ENCODE data around the gene CDK4. TPM values are rescaled to one million over a fixed set of nuclear protein-coding genes. Genes with fewer than 3 reads are reported as not detected.
A peak's percentile ranks its signal among the peaks of the same experiment; 100 is the strongest.

Gene CDK4
- total and polyA plus RNA-seq, 2 of the 13 experiments (the other 11 are each of a cell fraction or from before 2014, with no cell fraction given), result 191 to 209 TPM

DNA sequence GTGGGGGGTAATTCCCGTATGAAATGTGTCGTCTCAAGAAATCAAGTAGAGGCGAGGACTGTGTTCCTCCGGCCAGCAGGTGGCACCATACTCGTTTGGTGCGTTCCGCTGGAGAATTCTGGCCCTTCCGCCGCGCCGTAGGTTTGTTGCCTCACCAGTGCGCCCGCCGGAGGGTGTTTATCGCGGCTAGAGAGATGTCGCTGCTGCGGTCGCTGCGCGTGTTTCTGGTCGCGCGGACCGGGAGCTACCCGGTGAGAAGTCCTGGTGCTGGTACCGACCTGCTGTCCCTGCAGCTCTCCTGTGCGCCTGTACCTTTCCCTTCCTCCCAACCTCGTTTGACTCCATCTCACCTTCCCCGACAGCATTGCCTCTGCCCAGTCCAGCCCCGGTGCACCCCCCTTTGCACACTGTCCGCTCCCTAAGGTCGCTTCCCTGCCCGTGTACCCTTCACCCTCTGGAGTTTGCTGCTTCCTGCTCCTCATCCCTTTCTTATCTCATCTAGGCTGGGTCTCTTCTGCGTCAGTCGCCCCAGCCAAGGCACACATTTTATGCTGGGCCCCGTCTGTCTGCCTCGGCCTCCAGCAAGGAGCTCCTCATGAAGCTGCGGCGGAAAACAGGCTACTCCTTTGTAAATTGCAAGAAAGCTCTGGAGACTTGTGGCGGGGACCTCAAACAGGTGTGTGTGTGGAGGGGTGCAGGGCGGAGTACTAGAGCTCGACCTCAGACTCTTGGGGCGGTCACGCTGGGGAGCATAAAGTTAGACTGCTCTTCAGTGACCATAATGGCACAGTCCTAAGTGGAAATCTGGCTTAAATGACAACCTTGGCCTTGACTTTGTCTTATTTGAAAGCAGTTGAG lies 30.7 kb upstream of the CDK4 start, which contains the start of gene TSFM (continued):
- TF ChIP-seq, protein P1, sequence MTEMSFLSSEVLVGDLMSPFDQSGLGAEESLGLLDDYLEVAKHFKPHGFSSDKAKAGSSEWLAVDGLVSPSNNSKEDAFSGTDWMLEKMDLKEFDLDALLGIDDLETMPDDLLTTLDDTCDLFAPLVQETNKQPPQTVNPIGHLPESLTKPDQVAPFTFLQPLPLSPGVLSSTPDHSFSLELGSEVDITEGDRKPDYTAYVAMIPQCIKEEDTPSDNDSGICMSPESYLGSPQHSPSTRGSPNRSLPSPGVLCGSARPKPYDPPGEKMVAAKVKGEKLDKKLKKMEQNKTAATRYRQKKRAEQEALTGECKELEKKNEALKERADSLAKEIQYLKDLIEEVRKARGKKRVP (CRISPR knock-in tag; IDR thresholded peaks at IDR 0.05), result peak in 1 of 2 experiments; percentile 84; a peak in 2 of 4 replicates
- TF ChIP-seq, protein P2, sequence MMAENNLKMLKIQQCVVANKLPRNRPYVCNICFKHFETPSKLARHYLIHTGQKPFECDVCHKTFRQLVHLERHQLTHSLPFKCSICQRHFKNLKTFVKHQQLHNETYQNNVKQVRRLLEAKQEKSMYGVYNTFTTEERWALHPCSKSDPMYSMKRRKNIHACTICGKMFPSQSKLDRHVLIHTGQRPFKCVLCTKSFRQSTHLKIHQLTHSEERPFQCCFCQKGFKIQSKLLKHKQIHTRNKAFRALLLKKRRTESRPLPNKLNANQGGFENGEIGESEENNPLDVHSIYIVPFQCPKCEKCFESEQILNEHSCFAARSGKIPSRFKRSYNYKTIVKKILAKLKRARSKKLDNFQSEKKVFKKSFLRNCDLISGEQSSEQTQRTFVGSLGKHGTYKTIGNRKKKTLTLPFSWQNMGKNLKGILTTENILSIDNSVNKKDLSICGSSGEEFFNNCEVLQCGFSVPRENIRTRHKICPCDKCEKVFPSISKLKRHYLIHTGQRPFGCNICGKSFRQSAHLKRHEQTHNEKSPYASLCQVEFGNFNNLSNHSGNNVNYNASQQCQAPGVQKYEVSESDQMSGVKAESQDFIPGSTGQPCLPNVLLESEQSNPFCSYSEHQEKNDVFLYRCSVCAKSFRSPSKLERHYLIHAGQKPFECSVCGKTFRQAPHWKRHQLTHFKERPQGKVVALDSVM (CRISPR knock-in tag; IDR thresholded peaks at IDR 0.05), result peak; percentile 65
- TF ChIP-seq ZNF75D (CRISPR knock-in tag; IDR thresholded peaks at IDR 0.05; ENCODE audit: borderline replicate concordance), result no peak
- TF ChIP-seq, protein P3, sequence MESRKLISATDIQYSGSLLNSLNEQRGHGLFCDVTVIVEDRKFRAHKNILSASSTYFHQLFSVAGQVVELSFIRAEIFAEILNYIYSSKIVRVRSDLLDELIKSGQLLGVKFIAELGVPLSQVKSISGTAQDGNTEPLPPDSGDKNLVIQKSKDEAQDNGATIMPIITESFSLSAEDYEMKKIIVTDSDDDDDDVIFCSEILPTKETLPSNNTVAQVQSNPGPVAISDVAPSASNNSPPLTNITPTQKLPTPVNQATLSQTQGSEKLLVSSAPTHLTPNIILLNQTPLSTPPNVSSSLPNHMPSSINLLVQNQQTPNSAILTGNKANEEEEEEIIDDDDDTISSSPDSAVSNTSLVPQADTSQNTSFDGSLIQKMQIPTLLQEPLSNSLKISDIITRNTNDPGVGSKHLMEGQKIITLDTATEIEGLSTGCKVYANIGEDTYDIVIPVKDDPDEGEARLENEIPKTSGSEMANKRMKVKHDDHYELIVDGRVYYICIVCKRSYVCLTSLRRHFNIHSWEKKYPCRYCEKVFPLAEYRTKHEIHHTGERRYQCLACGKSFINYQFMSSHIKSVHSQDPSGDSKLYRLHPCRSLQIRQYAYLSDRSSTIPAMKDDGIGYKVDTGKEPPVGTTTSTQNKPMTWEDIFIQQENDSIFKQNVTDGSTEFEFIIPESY (CRISPR knock-in tag; IDR thresholded peaks at IDR 0.05), result peak; percentile 51
- TF ChIP-seq SNAPC2 (CRISPR knock-in tag; IDR thresholded peaks at IDR 0.05), result no peak
- TF ChIP-seq, protein P4, sequence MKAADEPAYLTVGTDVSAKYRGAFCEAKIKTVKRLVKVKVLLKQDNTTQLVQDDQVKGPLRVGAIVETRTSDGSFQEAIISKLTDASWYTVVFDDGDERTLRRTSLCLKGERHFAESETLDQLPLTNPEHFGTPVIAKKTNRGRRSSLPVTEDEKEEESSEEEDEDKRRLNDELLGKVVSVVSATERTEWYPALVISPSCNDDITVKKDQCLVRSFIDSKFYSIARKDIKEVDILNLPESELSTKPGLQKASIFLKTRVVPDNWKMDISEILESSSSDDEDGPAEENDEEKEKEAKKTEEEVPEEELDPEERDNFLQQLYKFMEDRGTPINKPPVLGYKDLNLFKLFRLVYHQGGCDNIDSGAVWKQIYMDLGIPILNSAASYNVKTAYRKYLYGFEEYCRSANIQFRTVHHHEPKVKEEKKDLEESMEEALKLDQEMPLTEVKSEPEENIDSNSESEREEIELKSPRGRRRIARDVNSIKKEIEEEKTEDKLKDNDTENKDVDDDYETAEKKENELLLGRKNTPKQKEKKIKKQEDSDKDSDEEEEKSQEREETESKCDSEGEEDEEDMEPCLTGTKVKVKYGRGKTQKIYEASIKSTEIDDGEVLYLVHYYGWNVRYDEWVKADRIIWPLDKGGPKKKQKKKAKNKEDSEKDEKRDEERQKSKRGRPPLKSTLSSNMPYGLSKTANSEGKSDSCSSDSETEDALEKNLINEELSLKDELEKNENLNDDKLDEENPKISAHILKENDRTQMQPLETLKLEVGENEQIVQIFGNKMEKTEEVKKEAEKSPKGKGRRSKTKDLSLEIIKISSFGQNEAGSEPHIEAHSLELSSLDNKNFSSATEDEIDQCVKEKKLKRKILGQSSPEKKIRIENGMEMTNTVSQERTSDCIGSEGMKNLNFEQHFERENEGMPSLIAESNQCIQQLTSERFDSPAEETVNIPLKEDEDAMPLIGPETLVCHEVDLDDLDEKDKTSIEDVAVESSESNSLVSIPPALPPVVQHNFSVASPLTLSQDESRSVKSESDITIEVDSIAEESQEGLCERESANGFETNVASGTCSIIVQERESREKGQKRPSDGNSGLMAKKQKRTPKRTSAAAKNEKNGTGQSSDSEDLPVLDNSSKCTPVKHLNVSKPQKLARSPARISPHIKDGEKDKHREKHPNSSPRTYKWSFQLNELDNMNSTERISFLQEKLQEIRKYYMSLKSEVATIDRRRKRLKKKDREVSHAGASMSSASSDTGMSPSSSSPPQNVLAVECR (CRISPR knock-in tag; IDR thresholded peaks at IDR 0.05; ENCODE audit: borderline replicate concordance), result peak; percentile 98
- peak; percentile 59; the same call in 1 of the 2 replicates for TF ChIP-seq ZNF670 (CRISPR knock-in tag; IDR thresholded peaks at IDR 0.05; ENCODE audit: borderline replicate concordance)
- no peak for TF ChIP-seq PRPF4 (IDR thresholded peaks at IDR 0.05; ENCODE audit: low read depth, low read length, poor library complexity, severe bottlenecking)
- no peak for TF ChIP-seq NBN (conservative IDR thresholded peaks at IDR 0.05)
- no peak for TF ChIP-seq ZSCAN20 (CRISPR knock-in tag; IDR thresholded peaks at IDR 0.05; ENCODE audit: borderline replicate concordance)
- TF ChIP-seq, protein P5, sequence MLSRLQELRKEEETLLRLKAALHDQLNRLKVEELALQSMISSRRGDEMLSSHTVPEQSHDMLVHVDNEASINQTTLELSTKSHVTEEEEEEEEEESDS (CRISPR knock-in tag; IDR thresholded peaks at IDR 0.05; ENCODE audit: borderline replicate concordance), result no peak
- no peak for TF ChIP-seq ZNF207 (IDR thresholded peaks at IDR 0.05; ENCODE audit: borderline replicate concordance)
- TF ChIP-seq ZNF660 (CRISPR knock-in tag; IDR thresholded peaks at IDR 0.05; ENCODE audit: borderline replicate concordance, low read depth), result no peak
- no peak for TF ChIP-seq EHMT2 (IDR thresholded peaks at IDR 0.05; ENCODE audit: borderline replicate concordance, low read depth, low read length)
- TF ChIP-seq DMAP1 (CRISPR knock-in tag; IDR thresholded peaks at IDR 0.05), result peak; percentile 94
- TF ChIP-seq ZNF747 (CRISPR knock-in tag; IDR thresholded peaks at IDR 0.05; ENCODE audit: borderline replicate concordance), result peak; percentile 86; the same call in 1 of the 2 replicates
- TF ChIP-seq ETV6 (CRISPR knock-in tag; conservative IDR thresholded peaks at IDR 0.05), result peak; percentile 64; the same call in 1 of the 2 replicates
- TF ChIP-seq ZNF713 (CRISPR knock-in tag; IDR thresholded peaks at IDR 0.05), result peak; percentile 51; the same call in 1 of the 2 replicates
